HG02973 (cell line): ENCODE measurements around the gene TMC7.

Source experiments
- ATAC-seq: cut with Tn5 transposase; IDR thresholded peaks from one replicate; pipeline ENCODE4 v1.9.1; 2021; ENCODE audit warnings: moderate library complexity; ENCODE audit not compliant: unreplicated experiment

The TMC7 gene

GRCh38 chr16:19021747-19022146, 38.0 kb downstream of the TMC7 start:
- ATAC-seq = no peak

GRCh38 chr16:19027416-19027815, 43.7 kb downstream of the TMC7 start:
- no peak for ATAC-seq

- ATAC-seq = no peak
Measured at GRCh38 chr16:19029980-19030379, 46.2 kb downstream of the TMC7 start.

GRCh38 chr16:19031738-19032137, 48.0 kb downstream of the TMC7 start:
- ATAC-seq = no peak

- ATAC-seq = no peak
Measured at GRCh38 chr16:19033761-19034160, 50.0 kb downstream of the TMC7 start.

GRCh38 chr16:19040400-19040799, 56.7 kb downstream of the TMC7 start:
- ATAC-seq = no peak

DNA sequence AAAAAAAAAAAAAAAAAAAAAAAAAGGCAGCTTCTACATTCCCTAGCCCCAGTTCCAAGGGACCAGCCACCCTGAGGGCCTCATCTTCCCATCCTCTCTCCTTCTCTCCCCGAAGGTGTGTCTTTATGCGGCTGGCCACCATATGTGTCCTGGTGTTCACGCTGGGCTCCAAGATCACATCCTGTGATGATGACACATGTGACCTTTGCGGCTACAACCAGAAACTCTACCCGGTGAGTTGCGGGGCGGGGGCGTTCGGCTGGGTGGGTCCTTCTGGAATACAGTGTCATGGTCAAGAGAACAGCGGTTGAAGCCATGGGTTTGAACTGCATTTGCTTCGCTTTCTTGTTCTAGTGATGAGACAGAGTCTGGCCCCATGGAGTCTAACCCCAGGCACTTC, 61.0 kb downstream of the TMC7 start:
- no peak for ATAC-seq

DNA sequence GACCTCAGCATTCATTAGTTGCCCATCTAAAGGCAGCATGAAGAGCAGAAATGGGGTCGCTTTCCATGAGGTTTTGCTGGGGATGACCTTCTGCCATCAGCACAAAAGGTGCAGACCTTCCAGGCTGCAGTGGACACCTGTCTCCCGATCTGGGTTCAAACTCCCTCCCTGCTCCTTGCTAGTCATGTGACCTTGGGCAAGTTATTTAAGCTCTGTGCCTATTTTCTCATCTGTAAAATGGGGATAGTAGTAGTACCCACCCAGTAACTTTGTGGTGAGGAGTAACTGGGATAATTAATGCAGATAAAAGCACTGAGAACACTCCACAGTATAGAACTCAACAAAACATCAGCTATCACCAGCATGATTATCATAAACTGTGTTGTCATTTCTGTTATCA, 62.3 kb downstream of the TMC7 start:
- ATAC-seq = no peak

- no peak for ATAC-seq
Measured at GRCh38 chr16:19062706-19063105, 79.0 kb downstream of the TMC7 start.

GRCh38 chr16:19066988-19067348, 83.2 kb downstream of the TMC7 start:
- ATAC-seq = no peak

DNA sequence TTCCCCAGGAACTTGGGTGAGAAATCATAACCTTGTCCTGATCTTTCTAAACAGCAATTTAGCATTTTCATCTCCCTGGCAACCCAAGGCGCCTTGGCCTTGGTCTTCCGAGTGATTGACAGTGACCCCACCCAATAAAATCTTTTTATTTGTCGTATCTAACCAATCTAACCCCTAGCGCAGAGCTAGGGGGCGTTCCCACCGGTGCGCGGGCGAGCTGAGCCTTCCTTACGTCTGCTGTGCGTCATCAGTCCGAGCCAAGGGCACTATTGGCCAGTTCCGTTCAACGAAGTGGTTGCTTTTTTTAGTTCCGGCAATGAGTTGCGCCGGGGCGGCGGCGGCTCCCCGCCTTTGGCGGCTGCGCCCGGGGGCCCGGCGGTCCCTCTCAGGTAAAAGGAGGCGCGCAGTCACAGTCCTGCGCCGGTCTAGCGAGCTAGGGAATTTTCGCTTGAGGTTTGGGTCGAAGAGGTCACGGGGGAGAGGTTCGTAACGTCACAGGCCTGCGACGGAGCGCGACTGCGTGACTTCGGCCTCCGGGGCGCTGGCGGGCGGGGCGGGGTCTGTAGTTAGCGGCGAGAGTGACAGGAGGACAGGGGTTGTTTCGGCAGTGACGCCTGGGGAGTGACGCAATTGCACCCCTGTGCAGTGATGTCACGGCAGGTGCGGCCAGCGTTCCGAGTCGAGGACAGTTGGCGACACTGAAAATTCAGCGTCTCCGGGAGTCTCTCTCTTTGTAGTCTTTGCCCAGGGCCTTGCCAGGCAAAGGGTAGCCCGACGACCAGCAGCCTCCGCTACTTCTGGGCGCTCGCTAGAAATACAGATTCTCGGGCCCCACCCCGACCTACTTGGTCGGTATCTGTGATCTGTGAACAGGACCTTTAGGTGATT, 83.9 kb downstream of the TMC7 start, which contains the start of gene COQ7:
Gene COQ7 (plus strand): TSS at position 266 of the 888 bp plus-strand sequence. CDS start 51 bp downstream, at position 317.
- peak; percentile 90 for ATAC-seq

DNA sequence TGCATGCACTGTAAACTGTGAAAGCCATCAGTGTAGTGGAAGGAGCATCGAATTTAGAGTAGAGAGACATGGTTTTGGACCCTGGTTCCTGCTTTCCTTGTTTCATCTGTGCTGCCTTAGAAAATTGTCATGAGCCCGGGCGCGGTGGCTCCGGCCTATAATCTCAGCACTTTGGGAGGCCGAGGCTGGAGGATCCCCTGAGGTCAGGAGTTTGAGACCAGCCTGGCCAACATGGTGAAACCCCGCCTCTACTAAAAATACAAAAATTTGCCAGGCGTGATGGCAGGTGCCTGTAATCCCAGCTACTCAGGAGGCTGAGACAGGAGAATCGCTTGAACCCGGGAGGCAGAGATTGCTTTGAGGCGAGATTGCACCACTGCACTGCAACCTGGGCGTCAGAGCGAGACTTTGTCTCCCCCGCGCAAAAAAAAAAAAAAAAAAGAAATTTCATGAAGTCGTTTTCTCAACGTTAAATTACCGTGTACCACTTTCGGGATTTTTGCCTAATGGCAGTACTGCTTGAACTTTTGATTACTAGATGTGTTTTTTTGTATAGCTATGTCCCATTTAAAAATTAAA, 84.6 kb downstream of the TMC7 start:
- ATAC-seq = no peak

- no peak for ATAC-seq
Measured at GRCh38 chr16:19071811-19072777, 88.4 kb downstream of the TMC7 start.

DNA sequence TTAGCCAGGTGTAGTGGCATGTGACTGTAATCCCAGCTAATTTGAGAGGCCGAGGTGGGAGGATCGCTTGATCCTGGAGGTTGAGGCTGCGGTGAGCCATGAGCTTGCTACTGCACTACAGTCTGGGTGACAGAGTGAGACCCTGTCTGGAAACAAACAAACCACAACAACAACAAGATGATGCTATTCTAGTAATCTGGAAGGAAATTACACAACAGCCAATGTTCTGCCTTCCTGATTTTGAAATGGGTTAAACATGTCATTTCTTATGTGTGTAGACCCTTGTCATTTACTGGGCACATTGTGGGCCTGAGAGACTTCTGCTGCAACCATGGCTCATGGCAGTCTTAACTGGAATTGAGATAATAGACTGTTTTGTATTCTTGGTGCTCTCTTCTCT, 89.6 kb downstream of the TMC7 start:
- ATAC-seq = no peak

GRCh38 chr16:19073863-19074262, 90.1 kb downstream of the TMC7 start:
- no peak for ATAC-seq

DNA sequence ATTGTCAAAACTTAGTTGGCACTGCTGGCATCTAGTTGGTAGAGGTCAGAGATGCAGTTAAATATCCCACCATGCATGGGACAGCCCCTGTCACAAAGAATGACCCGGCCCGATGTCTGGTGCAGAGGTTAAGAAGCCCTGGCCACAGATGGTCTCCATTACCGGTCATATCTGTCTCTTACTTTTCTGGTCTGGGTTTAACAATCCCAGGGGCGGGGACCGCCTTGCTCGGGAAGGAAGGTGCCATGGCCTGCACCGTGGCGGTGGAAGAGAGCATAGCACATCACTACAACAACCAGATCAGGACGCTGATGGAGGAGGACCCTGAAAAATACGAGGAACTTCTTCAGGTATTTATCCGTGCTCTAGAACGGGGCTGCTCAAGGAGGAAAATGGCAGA, 91.8 kb downstream of the TMC7 start:
- ATAC-seq = no peak

- no peak for ATAC-seq
Measured at GRCh38 chr16:19077879-19078278, 94.1 kb downstream of the TMC7 start.

- ATAC-seq = no peak
Measured at GRCh38 chr16:19083670-19084069, 99.9 kb downstream of the TMC7 start.

DNA sequence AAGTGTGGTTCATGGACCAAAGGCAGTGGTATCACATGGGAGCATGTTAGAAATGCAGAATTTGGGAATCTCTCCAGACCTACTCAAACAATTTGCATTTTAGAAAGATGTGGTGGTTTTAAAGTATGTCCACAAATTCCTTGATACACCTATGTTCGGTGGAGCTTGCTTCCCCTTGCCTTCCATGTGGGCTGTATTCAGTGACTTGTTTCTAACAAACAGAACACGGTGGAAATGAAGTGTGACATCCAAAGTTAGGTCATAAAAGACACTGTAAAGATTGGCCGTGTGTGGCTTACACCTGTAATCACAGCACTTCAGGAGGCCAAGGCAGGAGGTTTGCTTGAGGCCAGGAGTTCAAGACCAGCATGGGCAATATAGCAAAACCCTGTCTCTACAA, 100.4 kb downstream of the TMC7 start:
- no peak for ATAC-seq

DNA sequence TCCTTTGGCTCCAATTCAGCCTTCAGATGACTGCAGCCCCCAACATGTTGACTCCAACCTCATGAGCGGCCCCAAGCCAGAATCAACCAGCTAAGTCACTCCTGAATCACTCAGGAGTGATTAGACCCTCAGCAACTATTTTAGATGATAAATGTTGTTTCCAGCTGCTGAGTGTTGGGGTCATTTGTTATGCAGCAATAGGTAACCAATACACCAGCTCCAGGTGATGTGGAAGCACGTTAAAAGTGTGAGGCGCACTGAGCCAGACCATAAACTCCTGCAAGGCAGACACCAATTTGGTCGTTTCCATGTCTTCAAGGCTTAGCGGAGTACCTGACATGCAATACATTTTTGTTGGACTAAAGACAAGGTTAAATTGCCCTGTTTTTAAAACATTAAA, 101.1 kb downstream of the TMC7 start:
- ATAC-seq = no peak

- ATAC-seq = no peak
Measured at GRCh38 chr16:19085679-19086200, 102.0 kb downstream of the TMC7 start.
